Stimulated activated naive CD4-positive, alpha-beta T cell treated with Interleukin-2 at 50 U/mL for 16 hours (primary cell): Measurements from ENCODE around the gene PLD5.
"Not testable (repeated sequence)": the region's sequence is repeated elsewhere in the genome, so short reads cannot be mapped to it uniquely, and the experiment has no call there.

ENCODE experiments used
- DNase-seq: peaks from one replicate; lab custom pipeline; 2025; lab: John Stamatoyannopoulos, UW

PLD5 gene

DNA sequence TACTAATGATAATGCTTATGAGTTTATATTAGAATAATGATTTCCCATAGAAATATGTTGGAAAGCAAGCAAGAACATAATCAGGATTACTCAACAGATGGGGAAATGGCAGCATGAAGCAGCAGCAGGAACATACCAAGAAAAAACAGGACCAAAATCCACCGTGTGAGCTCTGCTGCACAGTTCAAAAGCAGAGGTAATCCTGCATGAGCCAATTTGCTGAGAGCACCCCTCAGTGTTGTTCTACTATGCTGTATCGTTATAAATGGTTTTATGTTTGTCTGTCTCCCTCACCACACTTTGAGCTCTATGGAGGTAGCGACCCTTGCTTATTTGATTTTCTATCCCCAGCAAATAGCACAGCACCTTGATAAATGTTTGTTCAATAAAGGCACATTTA lies 246.1 kb downstream of the PLD5 start:
- not testable (repeated sequence) for DNase-seq

DNA sequence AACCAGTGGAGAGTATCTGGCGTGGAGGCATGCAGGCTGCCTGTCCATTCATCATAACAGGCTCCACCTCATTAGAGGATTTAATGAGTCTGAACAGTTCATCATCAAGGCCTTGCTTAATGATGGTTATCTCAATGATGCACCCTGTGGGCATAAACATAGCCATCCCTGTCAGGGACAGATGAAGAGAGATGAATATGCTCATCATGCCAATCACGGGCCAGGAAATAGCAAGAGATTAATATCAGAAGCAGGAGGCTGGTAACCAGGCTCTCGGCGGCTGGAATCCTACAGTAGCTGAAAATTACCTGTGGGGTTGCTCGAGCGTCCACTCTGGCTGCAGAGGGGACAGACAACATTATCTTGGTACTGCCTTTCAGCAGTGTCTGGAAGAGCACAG lies 247.7 kb downstream of the PLD5 start:
- not testable (repeated sequence) for DNase-seq

DNA sequence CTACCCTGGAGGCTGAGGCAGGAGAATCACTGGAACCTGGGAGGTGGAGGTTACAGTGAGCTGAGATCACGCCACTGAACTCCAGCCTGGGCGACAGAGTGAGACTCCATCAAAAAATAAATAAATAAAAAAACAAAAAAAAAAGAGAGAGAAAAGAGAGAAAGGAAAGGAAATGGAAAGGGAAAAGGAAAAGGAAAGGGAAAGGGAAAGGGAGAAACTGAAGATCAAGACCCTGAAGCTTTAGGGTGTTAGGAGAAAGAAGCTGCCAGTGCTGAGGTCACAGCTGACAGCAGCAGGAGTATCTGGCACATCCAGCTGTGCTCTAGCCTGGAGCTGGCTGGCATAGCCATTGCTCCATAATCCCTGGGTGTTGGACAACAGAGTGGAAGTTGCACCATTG lies 257.5 kb downstream of the PLD5 start:
- not testable (repeated sequence) for DNase-seq

DNA sequence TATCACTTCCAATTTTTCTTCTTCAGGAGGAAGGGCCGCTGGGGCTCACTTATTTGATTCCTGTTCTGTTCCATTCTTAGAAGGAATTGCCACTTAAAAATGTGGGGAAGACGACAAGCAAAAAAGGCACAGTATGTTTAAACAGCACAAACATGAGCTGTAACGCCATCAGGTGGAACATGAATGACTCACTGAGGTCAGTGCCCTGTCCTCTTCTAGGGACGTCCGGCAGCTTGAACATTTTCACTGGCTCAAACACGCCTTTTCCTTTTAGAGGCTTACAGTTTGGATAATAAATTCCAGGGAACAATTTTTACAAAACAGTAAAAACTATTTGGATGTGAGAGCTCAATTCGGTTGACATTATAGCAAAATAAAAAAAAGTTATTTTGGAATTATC lies 260.1 kb downstream of the PLD5 start:
- not testable (repeated sequence) for DNase-seq

DNA sequence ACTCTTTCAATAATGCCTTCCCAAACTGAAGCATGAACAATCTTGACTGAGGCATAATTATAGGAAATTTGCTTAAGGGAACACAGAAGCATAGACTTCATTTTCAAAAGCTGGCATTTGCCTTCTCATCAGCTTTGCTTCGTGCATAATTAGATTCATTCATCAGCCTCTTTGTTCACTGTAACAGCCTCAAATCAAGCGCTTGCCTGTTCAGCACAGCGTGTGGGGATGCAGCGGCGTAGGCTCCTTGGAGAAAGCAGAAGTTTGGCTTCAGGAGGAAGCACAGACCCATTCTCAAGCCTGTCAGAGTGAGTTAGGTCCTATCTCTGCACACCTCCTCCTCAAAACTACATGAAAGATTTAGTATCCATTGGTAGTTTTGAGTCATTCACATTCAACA lies 279.2 kb downstream of the PLD5 start:
- DNase-seq, result no peak

DNA sequence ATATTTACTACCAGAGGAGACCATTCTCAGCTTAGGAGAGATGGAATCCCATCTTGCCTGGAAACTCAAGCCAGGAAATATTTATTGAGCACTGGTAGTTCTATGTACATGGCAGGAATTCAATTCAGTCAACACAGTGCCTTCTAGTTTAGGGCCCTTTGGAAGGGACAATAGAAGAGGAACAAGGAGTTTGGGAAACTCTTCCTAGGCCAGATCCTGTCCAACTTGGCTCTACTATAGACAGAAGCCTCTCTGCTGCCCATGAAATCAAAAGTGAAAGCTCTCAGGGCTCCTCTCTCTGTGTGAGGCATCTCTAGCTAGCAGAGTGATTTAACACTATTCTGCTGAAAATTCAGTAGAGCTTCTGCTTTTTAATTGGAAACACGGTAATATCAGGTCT lies 281.0 kb downstream of the PLD5 start:
- no peak for DNase-seq

DNA sequence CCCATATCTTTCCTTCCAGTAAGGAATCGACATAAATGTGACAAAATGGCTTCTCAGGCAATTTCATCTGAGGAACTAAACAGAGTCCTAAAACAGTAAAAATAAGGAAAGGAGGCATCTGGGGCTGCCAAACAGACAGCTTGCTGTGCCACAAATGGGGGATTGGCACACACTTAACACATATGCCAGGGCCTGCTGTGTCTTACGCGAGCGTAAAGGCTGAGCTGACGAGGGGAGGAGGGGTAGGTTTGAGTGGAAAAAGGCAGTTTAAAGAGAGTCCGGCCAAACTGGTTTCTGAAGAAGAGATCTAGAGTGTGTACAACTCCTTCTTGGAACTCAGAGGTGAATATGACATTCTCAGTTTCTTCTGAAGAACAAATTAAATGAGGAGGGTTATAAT lies 281.5 kb downstream of the PLD5 start:
- no peak for DNase-seq

DNA sequence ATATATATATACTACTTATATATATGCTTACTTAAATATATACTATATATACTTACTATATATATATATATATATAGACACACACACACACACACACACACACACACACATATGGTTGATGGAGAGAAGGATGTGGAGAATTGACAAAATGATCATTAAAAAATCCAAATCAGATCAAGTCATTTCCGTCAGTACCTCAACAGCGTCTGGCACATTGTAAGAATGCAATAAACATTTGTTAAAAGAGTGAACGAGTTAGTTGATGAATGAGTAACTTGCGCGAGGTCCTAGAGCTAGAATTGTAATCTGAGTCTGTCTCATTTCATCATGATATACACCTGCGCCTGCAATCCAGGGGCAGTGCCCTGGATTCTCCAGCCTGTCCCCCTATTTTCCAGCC lies 282.6 kb downstream of the PLD5 start:
- DNase-seq, result no peak

DNA sequence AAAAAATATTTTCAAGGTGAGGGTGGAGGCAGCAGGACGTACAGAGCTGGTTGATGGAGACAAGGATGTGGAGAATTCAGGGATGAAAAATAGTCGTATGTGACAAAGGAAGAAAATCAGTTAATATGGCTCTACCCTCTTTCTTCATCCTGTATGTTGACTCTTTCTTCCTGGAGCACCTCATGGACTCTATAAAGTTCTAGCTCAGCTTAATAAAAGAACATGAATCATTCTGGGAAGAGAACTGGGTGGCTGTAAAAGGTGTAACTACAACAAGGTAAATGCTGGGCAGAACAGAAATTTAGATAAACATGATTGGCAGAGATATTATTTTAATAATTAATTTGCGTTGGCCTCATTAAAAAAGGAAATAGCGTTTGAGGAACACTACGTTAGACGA lies 283.8 kb downstream of the PLD5 start:
- no peak for DNase-seq

DNA sequence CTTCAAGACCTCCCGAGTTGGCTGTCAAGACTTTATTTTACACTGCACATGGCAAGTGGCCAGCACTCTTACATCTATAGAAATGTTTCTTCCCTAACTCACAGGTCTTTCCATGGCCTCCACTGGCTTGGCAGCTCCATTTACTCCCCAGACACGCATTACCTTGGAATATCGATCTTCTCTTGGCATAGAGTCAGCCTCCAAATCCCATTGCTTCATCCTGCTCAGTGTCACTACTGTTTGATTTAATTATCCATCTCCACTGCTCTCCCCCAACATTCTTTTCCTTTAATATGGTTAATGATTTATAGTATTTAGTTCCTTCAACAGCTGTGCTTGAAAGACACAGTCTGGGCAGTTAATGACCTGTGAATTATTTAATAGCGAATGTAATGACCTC lies 284.4 kb downstream of the PLD5 start:
- DNase-seq, result no peak

DNA sequence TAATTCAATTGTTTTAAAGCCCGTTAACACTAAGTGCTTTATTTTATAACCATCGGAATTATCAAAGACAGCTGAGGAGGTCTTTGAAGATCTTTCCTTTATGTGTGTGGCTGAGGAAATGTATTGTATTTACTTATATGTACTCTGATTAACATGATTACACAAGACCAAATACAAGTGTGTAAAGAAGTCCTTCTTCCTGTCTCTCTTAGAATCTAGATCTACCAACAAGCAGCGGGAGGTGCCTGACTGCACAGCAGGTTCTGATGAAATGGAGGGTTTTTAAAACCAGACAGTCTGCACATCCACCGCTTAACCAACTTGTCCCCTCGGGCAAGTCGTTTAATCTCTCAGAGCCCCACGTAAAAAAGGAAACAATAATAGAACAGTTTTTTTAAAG lies 285.1 kb downstream of the PLD5 start:
- no peak for DNase-seq

DNA sequence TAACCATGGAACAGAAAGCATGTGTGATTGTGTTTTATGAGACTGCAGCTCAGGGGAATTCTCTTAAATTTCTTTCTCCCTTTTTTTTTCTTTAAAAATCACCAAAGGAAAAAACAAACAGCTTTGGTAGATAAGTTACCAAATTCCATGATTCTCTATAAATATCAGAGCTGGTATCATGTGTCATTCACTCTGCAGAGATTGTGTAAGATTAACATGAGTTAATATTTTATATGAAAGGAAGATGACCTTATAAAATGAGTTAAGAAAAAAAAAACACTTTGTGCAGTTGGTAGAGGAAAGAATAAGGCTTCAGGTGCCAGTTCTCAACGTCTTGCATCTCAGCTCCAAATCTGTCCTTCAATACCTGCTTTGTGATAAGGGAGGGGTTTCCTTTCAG lies 287.4 kb downstream of the PLD5 start:
- DNase-seq, result no peak

DNA sequence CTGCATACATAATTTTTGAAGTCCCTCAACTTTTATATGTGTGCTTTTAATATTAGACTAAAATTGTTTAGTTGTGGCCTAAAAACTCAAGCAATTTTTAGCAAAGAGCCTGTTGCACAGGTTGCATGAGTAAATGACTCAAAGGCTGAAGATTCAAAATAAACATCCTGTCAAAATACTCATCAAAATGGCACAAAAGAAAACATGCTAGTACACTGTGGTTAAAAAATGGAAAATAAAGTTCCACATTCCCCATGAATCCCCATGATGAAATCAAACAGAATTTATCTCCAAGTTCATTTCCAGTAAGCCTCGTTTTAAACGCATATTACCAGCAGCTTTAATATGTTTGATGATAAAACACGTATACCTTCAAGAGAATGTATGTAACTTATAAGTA lies 295.5 kb downstream of the PLD5 start:
- DNase-seq, result no peak

DNA sequence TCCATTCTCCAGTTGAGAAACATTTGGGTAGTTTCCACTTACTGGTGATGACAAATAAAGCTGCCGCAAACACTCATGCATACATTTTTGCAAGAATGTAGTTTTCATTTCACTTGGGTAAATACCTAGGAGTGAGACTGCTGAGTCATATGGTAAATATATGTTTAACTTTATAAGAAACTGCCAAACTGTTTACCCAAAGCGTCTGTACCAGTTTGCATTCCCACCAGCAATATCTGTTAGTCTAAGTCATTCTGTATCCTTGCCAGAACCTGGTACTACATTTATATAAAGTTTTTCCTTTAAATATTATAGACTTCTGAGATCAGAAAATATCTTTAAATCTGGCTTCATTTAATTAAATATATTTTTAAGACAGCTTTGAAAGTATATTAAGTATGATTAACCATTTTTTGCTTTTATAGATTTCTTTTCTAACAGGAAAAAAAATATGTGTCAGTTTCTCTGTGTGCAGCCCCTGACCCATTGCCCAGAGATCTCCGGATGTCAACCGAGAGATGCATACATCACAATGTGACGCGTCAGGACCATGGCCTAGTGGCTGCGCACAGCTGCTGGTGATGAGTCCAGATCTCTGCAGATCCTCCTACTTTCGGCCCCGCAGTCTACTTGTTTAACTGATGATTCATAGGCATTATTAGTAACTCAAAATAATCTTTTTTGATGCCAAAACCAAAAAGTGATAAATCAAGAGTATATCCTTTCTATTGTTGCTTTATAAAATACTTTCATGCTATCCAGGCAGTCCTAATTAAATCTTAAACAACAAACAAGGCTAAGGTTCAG lies 298.5 kb downstream of the PLD5 start:
- no peak for DNase-seq

DNA sequence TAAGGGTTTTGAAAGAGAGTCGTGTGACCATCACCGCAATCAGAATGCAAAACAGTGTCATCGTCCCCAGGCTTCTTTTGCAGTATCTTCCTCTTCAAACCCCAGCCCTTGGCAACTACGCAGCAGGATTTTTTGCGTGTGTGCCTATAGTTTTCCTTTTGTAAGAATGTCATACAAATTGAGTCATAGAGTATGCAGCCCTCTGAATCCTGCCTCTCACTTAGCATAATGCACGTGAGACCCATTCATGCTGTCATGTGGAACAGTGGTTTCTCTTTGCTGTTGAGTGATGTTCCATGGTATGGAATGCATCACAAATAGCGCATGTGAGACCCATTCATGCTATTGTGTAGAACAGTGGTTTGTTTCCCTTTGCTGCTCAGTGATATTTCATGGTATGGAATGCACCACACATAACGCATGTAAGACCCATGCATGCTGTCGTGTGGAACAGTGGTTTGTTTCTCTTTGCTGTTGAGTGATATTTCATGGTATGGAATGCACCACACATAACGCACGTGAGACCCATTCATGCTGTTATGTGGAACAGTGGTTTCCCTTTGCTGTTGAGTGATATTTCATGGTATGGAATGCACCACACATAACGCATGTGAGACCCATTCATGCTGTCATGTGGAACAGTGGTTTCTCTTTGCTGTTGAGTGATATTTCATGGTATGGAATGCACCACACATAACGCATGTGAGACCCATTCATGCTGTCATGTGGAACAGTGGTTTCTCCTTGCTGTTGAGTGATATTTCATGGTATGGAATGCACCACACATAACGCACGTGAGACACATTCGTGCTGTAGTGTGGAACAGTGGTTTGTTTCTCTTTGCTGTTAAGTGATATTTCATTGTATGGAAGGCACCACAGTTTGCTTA lies 299.4 kb downstream of the PLD5 start:
- not testable (repeated sequence) for DNase-seq

DNA sequence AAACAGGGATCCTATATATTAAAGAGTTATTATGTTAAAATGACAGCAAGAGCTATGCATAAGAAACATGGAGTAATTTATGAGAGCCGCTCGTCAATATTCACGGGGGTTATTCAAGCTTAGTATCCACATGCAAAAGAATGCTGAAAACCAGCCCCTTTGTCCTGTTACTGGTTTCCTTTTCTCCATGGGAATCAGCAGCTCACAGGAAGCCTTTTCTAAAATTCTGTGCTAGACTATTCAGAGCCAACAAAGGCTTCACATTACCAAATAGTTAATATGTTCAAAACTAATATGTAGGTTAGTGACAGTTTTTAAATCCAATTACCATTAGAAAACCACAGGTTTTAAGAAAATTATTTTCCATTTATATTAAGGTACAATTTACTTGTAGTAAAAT lies 300.0 kb downstream of the PLD5 start:
- no peak for DNase-seq

DNA sequence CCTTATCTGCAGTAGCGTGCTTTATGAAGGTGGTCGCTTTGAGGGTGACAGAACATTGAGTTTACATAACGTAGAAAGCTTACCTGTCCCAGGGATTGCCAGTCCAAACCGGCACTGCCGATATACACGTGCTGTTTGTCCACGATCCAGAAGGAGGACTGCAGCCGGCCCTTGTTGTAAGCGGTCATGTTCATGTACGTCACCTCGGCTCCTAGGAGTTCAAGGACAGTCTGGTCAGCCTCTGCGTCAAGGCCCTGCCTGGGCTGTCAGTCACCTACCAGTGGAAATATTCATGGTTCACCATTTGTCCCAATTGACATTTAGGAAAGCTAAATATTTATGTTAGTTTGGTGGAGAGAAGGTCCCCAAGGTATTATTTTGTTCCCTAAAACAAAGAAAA lies 304.6 kb downstream of the PLD5 start:
- DNase-seq, result no peak

DNA sequence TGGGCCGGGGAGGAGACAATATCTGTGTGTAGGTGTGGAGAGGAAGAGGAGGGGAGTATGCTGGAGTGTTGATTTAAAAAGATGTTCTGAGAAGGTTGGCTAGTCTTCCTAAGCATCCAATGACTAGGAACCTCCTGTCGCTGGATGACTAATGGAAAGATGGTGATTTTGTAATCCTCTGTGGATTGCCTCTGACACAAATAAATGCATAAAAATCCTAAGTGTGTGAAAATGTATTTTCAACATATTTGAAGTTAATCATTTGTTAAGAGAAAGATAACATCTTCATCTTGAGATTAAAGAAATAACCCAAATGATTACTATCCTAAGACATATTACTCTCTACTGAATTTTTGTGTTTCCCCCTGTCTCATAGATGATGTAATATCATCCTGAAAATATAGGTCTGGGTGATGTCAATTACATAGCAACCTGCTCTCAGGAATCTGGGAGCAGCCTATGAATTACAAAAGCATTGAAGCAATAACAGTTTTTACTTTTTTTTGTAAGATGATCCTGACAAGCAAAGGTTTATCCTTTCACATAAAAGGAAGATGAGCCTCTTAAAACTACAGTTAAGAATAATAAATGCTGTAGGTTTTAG lies 305.1 kb downstream of the PLD5 start:
- no peak for DNase-seq

DNA sequence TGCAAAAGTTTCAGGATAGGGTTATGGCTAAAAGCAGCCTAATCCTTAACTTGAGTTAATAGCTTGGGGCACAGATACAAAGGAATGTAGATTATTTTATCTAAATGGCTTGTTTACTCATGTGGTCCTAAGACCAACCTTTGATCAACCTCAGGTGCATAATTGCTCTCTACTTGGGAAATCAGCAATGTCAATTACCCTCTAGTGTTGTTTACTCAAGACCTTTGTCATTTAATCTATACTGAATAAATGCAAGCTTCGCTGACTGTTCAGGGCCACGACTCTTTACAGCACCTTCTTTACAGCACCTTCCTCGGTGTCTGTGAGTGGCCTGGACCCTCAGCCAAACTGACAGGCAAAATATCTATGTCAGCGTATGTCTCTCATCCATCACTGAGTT lies 308.1 kb downstream of the PLD5 start:
- no peak for DNase-seq

DNA sequence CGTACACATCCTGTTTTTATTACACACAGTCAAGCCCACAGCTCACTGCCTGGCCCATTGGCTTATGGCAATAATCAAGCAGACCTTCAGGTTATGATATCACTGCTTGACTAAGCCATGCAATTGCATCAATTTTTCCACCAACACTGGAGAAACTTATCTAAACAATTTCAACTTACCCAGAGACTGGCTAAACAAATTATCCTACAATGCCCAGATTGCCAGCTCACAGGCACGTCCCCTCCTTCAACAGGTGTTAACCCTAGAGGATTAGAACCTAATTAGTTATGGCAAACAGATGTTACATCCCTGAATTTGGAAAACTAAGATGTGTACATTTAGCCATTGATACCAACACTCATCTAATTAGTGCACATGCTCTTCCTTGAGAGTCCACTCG lies 310.0 kb downstream of the PLD5 start:
- not testable (repeated sequence) for DNase-seq

DNA sequence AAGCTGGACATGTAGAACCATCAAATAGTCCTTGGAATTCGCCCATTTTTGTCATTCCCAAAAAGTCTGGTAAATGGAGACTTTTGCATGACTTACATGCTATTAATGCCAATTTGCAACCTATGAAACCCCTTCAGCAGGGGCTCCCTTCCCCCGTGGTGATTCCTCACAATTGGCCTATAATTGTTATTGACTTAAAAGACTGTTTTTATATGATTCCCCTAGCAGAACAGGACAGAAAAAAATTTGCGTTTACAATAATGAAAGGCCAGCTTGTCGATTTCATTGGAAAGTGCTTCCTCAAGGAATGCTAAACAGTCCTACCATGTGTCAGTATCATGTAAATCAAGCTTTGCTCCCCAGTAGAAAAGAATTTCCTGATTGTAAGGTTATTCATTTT lies 311.5 kb downstream of the PLD5 start:
- not testable (repeated sequence) for DNase-seq

DNA sequence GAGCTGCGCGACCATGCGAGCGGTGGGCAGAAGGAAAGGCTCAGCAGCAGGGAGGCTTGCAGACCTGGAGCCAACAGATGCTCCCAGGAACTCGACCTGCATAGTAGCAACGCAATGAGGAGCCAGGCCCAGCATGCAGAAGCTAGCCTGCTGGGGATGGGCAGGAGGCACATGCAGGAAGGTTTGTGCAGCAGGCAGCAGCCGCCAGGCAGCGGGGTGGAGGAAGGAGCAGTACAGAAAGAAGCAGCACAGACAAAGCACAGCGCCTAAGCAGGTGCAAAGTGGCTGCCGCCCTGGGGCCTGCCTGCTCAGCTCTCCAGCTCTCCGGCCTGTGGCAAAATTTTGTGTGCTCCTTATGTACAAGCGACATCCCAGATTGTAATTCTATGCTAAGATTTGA lies 312.1 kb downstream of the PLD5 start:
- DNase-seq, result no peak
